Measurements from ENCODE around the gene HDAC1. TPM values are rescaled to one million over a fixed set of nuclear protein-coding genes. Genes with fewer than 3 reads are reported as not detected.

HDAC1 gene
- total and polyA plus RNA-seq, 2 of the 8 experiments (the other 6 are each of a cell fraction or from before 2014, with no cell fraction given) = 111 to 125 TPM

DNA sequence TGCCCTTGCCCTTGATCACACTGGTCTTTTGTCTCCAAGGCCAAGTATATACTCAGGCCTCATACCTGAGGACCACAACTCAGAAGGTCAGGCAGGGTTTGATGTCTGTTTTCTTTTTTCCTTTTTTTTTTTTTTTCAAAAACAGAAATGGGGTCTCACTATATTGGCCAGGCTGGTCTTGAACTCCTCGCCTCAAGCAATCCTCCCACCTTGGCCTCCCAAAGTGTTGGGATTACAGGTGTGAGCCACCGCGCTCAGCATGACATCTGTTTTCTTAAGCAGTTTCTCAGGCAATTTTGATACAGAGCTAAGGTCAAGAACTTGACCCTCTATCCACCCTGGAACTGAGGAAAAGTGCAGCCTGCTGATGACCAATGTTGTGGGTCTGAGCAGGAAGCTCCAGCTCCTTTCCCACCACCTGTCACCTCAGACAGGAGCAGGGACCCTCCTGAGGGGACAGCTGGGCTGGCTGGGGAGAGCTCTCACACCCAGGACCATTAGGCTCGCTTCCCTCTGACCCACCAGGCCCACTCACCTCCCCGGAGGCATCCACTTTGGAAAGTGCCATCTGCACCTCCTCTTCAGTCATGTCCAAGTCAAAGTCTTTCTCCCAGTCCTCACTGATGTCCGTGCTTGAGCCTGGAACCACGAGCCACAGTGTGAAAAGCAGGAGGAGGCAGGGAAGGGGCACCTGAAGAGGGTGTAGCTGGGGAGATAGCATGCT, 76.2 kb downstream of the HDAC1 start:
- H4K91ac ChIP-seq (replicated peaks; ENCODE audit: insufficient read length, low read length) = no peak overlapping the region
- H3K79me1 ChIP-seq (ENCODE audit: low read depth, low read length) = no peaks in the 10 kb centered on the region
- no peaks in the 10 kb centered on the region for H3K27me3 ChIP-seq (replicated peaks in 1 of 4; ENCODE audit: control insufficient read depth in 3 of 4, extremely low read depth in 1 of 4, insufficient read depth in 3 of 4, low read length in 3 of 4)
- peaks cover 2 to 6% of the 10 kb centered on the region in 2 experiments for H4K20me1 ChIP-seq (replicated peaks in 1 of 2; ENCODE audit: control insufficient read depth in 1 of 2, insufficient read depth in 2 of 2, low read length in 2 of 2)
- H3K4me2 ChIP-seq (ENCODE audit: insufficient read depth in 1 of 2, low read depth in 2 of 2, low read length in 2 of 2) = no peak overlapping the region
- H3K4me3 ChIP-seq (ENCODE audit: extremely low read depth in 1 of 4, insufficient read depth in 2 of 4, low read depth in 3 of 4, low read length in 4 of 4) = no peak overlapping the region
- H3K27ac ChIP-seq (ENCODE audit: low read depth, low read length) = no peak overlapping the region
- no peaks in the 10 kb centered on the region for H3K9me3 ChIP-seq (ENCODE audit: insufficient read depth in 2 of 2, low read depth in 1 of 2, low read length in 1 of 2)
- no peak for DNase-seq (ENCODE audit: low read depth in 1 of 2, low spot score in 2 of 2)
- no peak overlapping the region for H3K56ac ChIP-seq (replicated peaks; ENCODE audit: insufficient read length, low read depth, low read length)
- H3K4ac ChIP-seq (replicated peaks; ENCODE audit: insufficient read length, low read depth, low read length) = no peak overlapping the region
- H2BK5ac ChIP-seq (ENCODE audit: low read depth, low read length) = no peak overlapping the region
- POLR2A ChIA-PET (ENCODE audit: partially characterized antibody) = interaction anchor here (1.0 to 4.3 kb wide), 6 partner anchors 10 to 35 kb away, joined by 4 to 17 read pairs (median 8); partner anchors contain the start of gene MARCKSL1
- H3K23ac ChIP-seq (ENCODE audit: insufficient read length) = no peak overlapping the region
- no peak overlapping the region for H2BK20ac ChIP-seq (ENCODE audit: low read length)
- no peaks in the 10 kb centered on the region for H3K23me2 ChIP-seq (ENCODE audit: low read depth, low read length)
- no peak overlapping the region for H3K9ac ChIP-seq (replicated peaks in 1 of 4; ENCODE audit: extremely low read depth in 1 of 4, low read depth in 3 of 4, low read length in 3 of 4)
- no peak overlapping the region for H3K18ac ChIP-seq (ENCODE audit: extremely low read depth, low read length)
- no peak overlapping the region for H2AK5ac ChIP-seq (ENCODE audit: low read depth, low read length)
- H2AFZ ChIP-seq (ENCODE audit: low read length) = no peak overlapping the region
- H2BK12ac ChIP-seq (ENCODE audit: low read depth, low read length) = no peak overlapping the region
- H3K36me3 ChIP-seq (ENCODE audit: control insufficient read depth in 2 of 4, insufficient read depth in 4 of 4, low read length in 3 of 4) = peaks cover 6 to 62% (median 35%) of the 10 kb centered on the region in 4 experiments; a peak in 7 of 8 replicates
- no peak overlapping the region for H4K8ac ChIP-seq (ENCODE audit: extremely low read depth, insufficient read depth, low read length)
- H4K5ac ChIP-seq (ENCODE audit: insufficient read length, low read depth, low read length) = no peak overlapping the region
- no peaks in the 10 kb centered on the region for H3K79me2 ChIP-seq (ENCODE audit: control insufficient read depth in 1 of 2, insufficient read depth in 2 of 2, low read length in 2 of 2)
- FAIRE-seq = no peak
- no peaks in the 10 kb centered on the region for H3K4me1 ChIP-seq (replicated peaks in 1 of 4; ENCODE audit: control insufficient read depth in 3 of 4, insufficient read depth in 4 of 4, low read length in 3 of 4)
- CTCF ChIA-PET (ENCODE audit: partially characterized antibody) = interaction anchor here (1.2 kb wide), 1 partner anchor 52 kb away, joined by 4 read pairs; no protein-coding TSS in a partner anchor
- no peak overlapping the region for H3K14ac ChIP-seq (ENCODE audit: insufficient read length)
- WGBS, 2 experiments (ENCODE audit: extremely low coverage in 1 of 2, insufficient coverage in 1 of 2, insufficient read length in 1 of 2, insufficient replicate concordance in 2 of 2, low coverage in 1 of 2, low lambda C conversion rate in 2 of 2, missing lambda C conversion rate in 1 of 2) = 89% methylated on average over 7 of the region's 7 CpGs; no CpG with 5 or more reads in 1 of the 2 experiments
- H2BK15ac ChIP-seq (ENCODE audit: low read length) = no peak overlapping the region
- H2BK120ac ChIP-seq (replicated peaks; ENCODE audit: low read depth, low read length) = no peak overlapping the region
- TF ChIP-seq HDAC2 (IDR thresholded peaks at IDR 0.05; ENCODE audit: borderline replicate concordance in 1 of 2, low read depth in 2 of 2, low read length in 2 of 2) = no peak
- no peak for TF ChIP-seq TAF1 (IDR thresholded peaks at IDR 0.05; ENCODE audit: low read depth, low read length)
- TF ChIP-seq EGR1 (IDR thresholded peaks at IDR 0.05; ENCODE audit: borderline replicate concordance, low read depth, low read length) = no peak
- no peak for TF ChIP-seq RBBP5 (IDR thresholded peaks at IDR 0.05; ENCODE audit: borderline replicate concordance, low read depth, low read length)
- no peak for TF ChIP-seq SIN3A (conservative IDR thresholded peaks at IDR 0.05 in 1 of 2, IDR thresholded peaks at IDR 0.05 in 1 of 2; ENCODE audit: low read depth in 1 of 2, low read length in 2 of 2)
- TF ChIP-seq, protein P1, sequence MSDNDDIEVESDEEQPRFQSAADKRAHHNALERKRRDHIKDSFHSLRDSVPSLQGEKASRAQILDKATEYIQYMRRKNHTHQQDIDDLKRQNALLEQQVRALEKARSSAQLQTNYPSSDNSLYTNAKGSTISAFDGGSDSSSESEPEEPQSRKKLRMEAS (IDR thresholded peaks at IDR 0.05) = no peak
- no peak for TF ChIP-seq SIX5 (IDR thresholded peaks at IDR 0.05; ENCODE audit: low read depth, low read length)
- no peak for TF ChIP-seq KDM1A (IDR thresholded peaks at IDR 0.05; ENCODE audit: borderline replicate concordance, low read length)
- TF ChIP-seq POLR2A (IDR thresholded peaks at IDR 0.05; ENCODE audit: control extremely low read depth in 1 of 2, low read depth in 2 of 2, low read length in 2 of 2) = no peak
- no peak for TF ChIP-seq SAP30 (IDR thresholded peaks at IDR 0.05; ENCODE audit: insufficient read depth, insufficient replicate concordance, low read length)
- TF ChIP-seq BCL11A (IDR thresholded peaks at IDR 0.05; ENCODE audit: low read depth in 2 of 2, low read length in 2 of 2) = no peak
- no peak for TF ChIP-seq RXRA (IDR thresholded peaks at IDR 0.05; ENCODE audit: insufficient read depth, low read depth, low read length)
- no peak for TF ChIP-seq CREB1 (IDR thresholded peaks at IDR 0.05)
